ENCODE results near the gene TFR2.

Gene TFR2

GRCh38 chr7:100649826-100650565 lies 8.6 kb upstream of the TFR2 start:
- DNase-seq: no peak

- DNase-seq: no peak
Measured at GRCh38 chr7:100642534-100642907, 1.2 kb upstream of the TFR2 start.

DNA sequence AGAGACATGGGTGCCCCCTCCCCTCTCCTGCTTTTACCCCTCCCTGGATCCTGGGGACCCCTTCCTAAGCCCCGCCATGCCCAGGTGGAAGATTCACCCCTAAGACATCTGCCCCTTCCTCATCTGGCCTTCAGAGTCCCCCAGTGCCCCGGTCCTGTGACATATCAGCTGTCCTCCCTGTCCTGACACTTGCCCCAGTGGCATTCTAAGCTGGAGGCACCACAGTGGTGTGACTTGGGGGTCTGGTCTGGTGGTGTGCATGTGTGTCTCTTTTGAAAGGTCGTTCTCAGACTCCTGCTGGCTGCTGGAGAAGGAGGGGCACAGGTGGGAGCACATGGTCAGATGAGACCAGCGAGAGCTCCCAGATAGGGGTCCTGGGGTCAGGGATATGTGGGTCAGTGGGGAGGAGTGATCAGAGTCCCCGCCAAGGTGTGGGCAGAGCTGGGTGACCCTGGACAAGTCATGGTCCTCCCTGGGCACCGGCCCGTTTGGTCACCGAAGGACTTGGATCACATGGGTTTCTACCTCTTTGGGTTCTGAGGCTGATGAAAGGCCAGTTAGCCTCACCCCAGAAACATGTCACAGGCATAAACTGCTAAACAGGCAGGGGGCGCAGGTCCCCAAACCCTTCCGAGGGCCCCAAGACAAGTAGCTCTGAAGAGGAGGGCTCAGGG lies 645 bp upstream of the TFR2 start:
- DNase-seq: no peak

- no peak for DNase-seq
Measured at GRCh38 chr7:100640517-100641440, 573 bp downstream of the TFR2 start.

DNA sequence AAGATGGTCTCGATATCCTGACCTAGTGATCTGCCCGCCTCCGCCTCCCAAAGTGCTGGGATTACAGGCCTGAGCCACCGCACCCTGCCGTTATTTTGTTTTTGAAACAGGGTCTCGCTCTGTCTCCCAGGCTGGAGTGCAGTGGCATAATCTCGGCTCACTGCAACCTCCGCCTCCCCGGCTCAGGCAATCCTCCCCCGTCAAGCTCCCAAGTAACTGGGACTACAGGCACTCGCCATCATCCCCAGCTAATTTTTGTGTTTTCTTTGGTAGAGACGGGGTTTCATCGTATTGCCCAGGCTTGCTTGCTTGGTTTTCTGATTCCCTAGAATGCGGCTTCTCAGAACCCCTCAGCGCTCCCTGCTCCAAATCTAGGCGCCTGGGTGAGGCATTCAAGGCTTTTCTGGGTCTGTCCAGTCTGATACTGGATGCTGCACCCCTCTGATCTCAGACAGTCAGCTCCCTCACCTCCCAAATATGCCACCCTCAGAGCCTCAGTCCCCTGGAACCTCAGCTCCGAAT lies 1.3 kb downstream of the TFR2 start:
- DNase-seq: no peak

DNA sequence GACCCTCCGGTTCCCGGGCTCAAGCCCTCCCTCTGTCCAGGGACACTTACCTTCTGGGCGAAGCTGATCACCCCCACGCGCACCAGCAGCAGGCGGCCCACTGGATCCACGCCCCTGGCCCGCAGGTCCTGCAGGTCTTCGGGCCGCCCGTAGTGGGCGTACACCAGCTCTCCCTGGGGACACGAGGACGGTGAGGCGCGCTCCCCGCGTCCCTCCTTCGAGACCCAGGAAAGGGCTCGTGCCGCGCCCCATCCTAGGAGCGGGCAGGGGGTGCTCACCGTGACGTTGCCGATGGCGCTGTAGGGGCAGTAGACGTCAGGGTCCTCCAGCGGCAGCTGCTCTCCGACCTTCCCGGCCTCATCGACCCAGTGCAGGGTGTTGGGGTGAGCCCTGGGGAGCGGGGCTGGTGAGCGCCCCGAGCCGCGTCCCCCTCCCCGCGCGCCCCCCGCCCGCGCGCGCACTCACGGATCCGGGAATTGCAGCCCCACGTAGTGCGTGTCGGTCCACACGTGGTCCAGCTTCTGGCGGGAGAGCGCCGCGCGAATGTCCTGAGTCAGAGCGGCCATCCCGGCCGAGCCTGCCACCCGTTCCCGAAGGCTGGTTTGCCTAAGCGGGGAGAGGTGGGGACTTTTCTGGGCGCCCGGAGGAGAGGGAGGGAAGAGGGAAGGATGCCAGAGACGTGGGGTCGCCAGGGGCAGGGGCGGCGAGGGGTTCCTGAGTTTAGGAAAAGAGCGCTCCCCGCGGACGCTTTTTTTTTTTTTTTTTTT lies 8.2 kb downstream of the TFR2 start:
- peak in 1 of 2 experiments; percentile 25 for DNase-seq

- DNase-seq: no peak
Measured at GRCh38 chr7:100630066-100630465, 11.3 kb downstream of the TFR2 start.

- DNase-seq: peak in 1 of 2 experiments; percentile 7
Measured at GRCh38 chr7:100629117-100629716, 12.1 kb downstream of the TFR2 start.

DNA sequence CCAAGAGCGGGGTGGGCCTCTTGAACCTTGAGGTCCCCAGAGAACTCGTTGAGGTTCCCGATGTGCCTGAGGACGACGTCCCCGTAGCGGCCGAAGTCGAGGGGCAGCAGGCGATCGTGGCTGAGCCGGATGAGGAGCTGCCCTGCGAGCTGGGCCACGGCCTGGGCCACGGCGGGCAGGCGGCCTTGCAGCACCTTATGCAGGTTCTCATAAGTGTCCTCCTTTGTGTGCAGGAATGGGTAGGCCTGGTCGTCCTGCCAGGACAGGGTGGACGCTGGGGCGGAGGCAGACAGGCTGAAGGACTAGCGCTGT lies 14.2 kb downstream of the TFR2 start:
- no peak for DNase-seq

- DNase-seq: peak; percentile 85
Measured at GRCh38 chr7:100626530-100627237, 14.7 kb downstream of the TFR2 start.

DNA sequence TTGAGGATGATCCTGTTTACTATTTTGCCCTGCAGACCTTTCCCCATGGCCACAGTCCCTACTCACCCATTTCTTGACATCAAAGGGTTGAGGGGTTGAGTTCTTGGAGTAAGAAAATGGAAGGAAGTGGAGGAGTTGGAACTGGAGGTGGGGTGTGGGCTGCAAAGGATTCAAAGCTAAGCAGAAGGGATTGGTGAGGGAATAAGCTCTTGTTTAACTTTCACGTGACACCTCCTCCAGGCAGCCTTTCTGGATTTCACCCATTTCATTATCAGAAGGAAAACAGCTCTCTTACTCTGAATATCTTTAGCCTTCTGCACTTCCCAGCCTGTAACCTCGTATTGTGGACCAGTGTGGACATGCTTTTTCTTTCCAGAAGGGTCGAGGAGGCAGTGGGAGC lies 15.3 kb downstream of the TFR2 start:
- DNase-seq: no peak

- no peak for DNase-seq
Measured at GRCh38 chr7:100623951-100624824, 17.2 kb downstream of the TFR2 start.

- DNase-seq: no peak
Measured at GRCh38 chr7:100621554-100621953, 19.8 kb downstream of the TFR2 start.

GRCh38 chr7:100620804-100621203 lies 20.5 kb downstream of the TFR2 start:
- no peak for DNase-seq

- DNase-seq: no peak
Measured at GRCh38 chr7:100620239-100620638, 21.1 kb downstream of the TFR2 start.

DNA sequence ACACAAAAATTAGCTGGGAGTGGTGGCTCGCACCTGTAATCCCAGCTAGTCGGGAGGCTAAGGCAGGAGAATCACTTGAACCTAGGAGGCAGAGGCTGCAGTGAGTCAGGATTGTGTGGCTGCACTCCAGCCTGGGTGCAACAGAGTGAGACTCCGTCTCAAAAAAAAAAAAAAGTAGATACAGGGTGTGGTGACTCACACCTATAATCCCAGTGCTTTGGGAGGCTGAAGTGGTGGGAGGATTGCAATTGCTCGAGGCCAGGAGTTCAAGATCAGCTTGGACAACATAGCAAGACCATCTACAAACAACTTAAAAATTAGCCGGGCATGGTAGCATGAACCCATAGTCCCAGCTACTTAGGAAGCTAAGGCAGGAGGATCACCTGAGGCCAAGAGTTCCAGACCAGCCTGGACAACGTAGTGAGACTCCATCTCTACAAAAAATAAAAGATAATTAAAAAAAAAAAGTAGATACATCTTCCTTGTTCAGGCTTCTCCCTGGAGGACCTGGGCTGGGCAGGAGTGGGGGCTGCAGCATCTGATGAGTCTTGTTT lies 27.0 kb downstream of the TFR2 start:
- no peak for DNase-seq

DNA sequence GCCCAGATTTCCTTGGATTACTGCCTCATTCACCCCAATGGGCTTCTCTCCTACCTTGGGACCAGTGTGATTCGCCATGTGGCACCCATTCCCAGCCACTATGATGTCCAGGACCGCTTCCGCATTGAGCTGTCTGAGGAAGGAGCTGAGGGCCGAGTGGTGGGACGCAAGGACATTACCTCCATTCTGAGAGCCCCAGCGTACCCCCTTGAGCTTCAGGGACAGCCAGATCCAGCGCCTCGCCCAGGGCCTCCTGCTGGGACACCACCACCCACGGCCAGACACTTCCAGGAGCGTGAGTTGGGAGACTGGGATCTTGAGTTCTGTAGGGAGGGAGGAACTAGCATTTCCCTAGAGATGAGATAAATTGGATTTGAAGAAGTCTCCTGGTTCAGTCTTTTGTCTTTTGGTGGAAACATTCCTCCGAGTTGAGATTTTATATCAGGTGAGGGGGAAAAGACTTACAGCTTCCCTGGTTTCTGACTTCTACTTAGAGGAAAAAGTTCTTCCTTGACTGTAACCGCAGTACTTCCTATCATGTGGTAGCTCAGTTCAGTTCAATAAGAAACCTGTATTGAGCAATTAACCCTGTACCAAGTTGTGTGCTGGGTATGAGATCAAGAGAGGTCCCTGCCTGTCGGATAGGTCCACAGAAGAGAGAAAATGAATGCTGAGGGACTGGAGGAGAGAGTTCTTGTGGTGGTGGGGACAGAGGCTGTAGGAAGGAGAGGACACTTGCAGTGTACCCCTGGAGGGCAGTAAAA lies 27.8 kb downstream of the TFR2 start:
- DNase-seq: no peak

DNA sequence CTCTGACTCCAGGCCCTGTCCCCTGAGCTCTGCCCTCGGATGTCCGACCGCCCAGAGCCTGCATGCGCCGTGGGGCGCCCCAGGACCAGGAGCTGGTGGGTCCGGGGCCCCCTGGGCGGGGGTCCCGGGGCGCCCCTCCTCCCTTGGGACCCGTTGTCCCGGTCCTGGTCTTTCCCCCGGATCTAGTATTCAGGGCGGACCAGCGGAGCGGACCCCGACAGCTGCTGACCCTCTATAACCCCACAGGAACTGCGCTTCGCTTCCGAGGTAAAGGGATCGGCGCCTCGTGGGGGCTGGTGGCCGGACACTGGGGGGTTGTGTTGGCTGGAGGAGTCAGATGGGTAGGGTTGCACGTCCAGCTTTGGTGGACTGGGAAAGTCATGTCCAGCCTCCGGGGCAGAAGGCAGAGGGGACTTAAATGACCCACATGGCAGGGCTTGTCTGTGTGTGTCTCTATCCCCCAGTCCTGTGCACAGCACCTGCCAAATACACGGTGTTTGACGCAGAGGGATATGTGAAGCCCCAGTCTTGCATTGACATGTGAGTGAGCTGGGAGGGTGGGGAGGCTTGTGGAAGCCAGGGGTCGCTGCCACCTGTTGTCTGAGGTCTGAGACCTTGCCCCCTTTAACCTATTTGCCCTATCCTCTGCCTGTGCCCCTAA lies 28.5 kb downstream of the TFR2 start:
- DNase-seq: no peak

All from NCI-H2081 (cell line).